ENCODE measurements around the gene MRRF. TPM values are rescaled to one million over a fixed set of nuclear protein-coding genes. Genes with fewer than 3 reads are reported as not detected.

MRRF gene, protein sequence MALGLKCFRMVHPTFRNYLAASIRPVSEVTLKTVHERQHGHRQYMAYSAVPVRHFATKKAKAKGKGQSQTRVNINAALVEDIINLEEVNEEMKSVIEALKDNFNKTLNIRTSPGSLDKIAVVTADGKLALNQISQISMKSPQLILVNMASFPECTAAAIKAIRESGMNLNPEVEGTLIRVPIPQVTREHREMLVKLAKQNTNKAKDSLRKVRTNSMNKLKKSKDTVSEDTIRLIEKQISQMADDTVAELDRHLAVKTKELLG
- 10 to 100 TPM; 27.0 to 29.2 TPM for total RNA-seq

DNA sequence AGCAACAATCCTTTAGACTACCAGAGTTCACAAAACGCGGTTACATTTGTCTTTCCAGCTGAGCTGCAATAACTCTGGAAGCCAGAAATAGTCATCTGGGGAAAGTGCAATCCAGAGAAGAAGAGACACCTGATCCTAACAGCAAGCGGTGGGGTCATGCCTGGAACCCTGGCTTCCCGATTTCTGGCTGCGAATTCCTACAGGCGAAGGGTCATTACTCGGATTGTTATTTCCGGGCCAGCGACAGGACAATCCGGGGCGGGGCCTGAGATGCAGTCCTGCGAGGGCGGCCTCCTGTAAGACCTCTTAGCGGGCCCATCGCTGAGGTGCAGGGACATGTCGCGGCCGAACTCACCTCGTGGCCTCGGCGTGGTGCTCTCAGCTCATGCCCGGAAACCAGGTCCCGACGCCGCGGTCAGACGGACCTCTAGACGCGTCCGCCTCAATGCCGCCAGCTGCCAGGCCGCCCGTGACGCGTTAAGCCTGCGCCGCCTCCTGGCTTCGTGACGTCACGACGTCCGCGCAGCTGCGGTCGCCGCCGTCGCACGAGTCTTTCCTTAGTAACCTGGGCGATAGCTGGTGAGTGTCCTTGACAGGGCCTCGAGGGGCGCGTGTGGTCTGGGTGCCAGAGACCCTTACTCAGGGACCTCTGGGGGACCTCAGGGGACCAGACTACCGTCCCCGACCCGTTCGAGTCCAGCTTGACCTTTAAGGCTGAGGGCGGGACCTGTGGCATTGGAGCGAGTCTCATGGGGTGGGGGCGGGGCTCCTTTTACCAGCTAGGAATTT is at the start of gene MRRF, which contains the start of gene RBM18:
MRRF (plus strand) TSS at position 523 of the 789 bp plus-strand sequence. CDS start 6,010 bp downstream, outside the sequence.
RBM18 (minus strand) TSS at position 481 of the 789 bp plus-strand sequence. CDS start 3,348 bp downstream, outside the sequence.
- CTCF ChIA-PET, result interaction anchor here (0.9 to 4.4 kb wide), 7 partner anchors 13 to 165 kb away, joined by 3 to 21 read pairs (median 4); no protein-coding TSS in a partner anchor
- Mint-ChIP-seq H3K9me3 (no peaks in the 10 kb centered on the region), H3K36me3 (ENCODE audit: low read depth) (peaks cover 19% of the 10 kb centered on the region), H3K27me3 (no peaks in the 10 kb centered on the region), H3K4me3 (peak within 1 kb of the TSS; percentile 94), H3K4me1 (peaks cover 42% of the 10 kb centered on the region), H3K27ac (peak within 1 kb of the TSS; percentile 97)
- peak; percentile 94 for DNase-seq
- POLR2A ChIA-PET, result interaction anchor here (0.6 to 3.7 kb wide), 22 partner anchors 9 to 991 kb away, joined by 3 to 16 read pairs (median 4); partner anchors contain the start of genes MORN5, NDUFA8, PDCL and RC3H2

DNA sequence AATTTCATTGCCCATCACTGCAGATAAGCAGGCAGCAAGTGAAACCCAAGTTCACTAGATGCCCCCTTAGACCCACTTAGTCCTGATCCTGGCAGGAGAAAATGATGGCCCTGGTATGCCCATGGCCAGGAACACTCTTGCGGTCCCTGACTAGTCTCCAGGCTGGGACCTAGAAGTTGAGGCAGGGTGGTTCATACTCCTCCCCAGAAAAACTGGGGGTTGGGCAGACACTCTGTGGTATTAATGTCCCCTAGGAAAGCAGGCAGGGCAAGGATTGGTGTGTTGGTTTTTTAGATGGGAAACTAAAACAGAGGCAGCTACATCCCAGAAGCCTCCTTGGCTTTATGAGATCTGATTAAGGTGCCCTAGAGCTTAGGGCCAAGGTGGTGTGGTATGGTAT is 49.0 kb upstream of the MRRF start:
- Mint-ChIP-seq H3K27me3 (peaks cover 88% of the 10 kb centered on the region), H3K27ac (no peak overlapping the region), H3K4me3 (no peak overlapping the region), H3K36me3 (ENCODE audit: low read depth) (no peaks in the 10 kb centered on the region), H3K4me1 (peaks cover 33% of the 10 kb centered on the region), H3K9me3 (no peaks in the 10 kb centered on the region)
- POLR2A ChIA-PET, result no interaction called here
- CTCF ChIA-PET, result no interaction called here
- no peak for DNase-seq

GRCh38 chr9:122216138-122216797 is 48.4 kb upstream of the MRRF start:
- H3K4me1 Mint-ChIP-seq, result peaks cover 33% of the 10 kb centered on the region
- no peaks in the 10 kb centered on the region for H3K9me3 Mint-ChIP-seq
- H3K27me3 Mint-ChIP-seq, result peaks cover 88% of the 10 kb centered on the region
- CTCF ChIA-PET, result interaction anchor here (0.8 kb wide), 1 partner anchor 93 kb away, joined by 3 read pairs; no protein-coding TSS in a partner anchor
- POLR2A ChIA-PET, result no interaction called here
- H3K4me3 Mint-ChIP-seq, result no peak overlapping the region
- no peak for DNase-seq
- no peaks in the 10 kb centered on the region for H3K36me3 Mint-ChIP-seq (ENCODE audit: low read depth)
- no peak overlapping the region for H3K27ac Mint-ChIP-seq

- Mint-ChIP-seq H3K27me3 (peaks cover 88% of the 10 kb centered on the region), H3K4me3 (no peak overlapping the region), H3K36me3 (ENCODE audit: low read depth) (no peaks in the 10 kb centered on the region), H3K9me3 (no peaks in the 10 kb centered on the region), H3K4me1 (peaks cover 33% of the 10 kb centered on the region), H3K27ac (no peak overlapping the region)
- CTCF ChIA-PET, result interaction anchor here (0.8 kb wide), 1 partner anchor 94 kb away, joined by 3 read pairs; no protein-coding TSS in a partner anchor
- no peak for DNase-seq
- POLR2A ChIA-PET, result no interaction called here
Observed at GRCh38 chr9:122216798-122217418, 47.8 kb upstream of the MRRF start.

GRCh38 chr9:122217640-122218039 is 47.0 kb upstream of the MRRF start:
- Mint-ChIP-seq H3K9me3 (no peaks in the 10 kb centered on the region), H3K4me1 (peaks cover 33% of the 10 kb centered on the region), H3K27me3 (peaks cover 88% of the 10 kb centered on the region), H3K4me3 (no peak overlapping the region), H3K27ac (no peak overlapping the region), H3K36me3 (ENCODE audit: low read depth) (no peaks in the 10 kb centered on the region)
- POLR2A ChIA-PET, result no interaction called here
- CTCF ChIA-PET, result no interaction called here
- no peak for DNase-seq

- POLR2A ChIA-PET, result no interaction called here
- Mint-ChIP-seq H3K36me3 (ENCODE audit: low read depth) (no peaks in the 10 kb centered on the region), H3K4me1 (peaks cover 30% of the 10 kb centered on the region), H3K27ac (no peak overlapping the region), H3K4me3 (no peak overlapping the region), H3K27me3 (peaks cover 88% of the 10 kb centered on the region), H3K9me3 (no peaks in the 10 kb centered on the region)
- no peak for DNase-seq
- CTCF ChIA-PET, result no interaction called here
Observed at GRCh38 chr9:122218071-122218934, 46.4 kb upstream of the MRRF start.

DNA sequence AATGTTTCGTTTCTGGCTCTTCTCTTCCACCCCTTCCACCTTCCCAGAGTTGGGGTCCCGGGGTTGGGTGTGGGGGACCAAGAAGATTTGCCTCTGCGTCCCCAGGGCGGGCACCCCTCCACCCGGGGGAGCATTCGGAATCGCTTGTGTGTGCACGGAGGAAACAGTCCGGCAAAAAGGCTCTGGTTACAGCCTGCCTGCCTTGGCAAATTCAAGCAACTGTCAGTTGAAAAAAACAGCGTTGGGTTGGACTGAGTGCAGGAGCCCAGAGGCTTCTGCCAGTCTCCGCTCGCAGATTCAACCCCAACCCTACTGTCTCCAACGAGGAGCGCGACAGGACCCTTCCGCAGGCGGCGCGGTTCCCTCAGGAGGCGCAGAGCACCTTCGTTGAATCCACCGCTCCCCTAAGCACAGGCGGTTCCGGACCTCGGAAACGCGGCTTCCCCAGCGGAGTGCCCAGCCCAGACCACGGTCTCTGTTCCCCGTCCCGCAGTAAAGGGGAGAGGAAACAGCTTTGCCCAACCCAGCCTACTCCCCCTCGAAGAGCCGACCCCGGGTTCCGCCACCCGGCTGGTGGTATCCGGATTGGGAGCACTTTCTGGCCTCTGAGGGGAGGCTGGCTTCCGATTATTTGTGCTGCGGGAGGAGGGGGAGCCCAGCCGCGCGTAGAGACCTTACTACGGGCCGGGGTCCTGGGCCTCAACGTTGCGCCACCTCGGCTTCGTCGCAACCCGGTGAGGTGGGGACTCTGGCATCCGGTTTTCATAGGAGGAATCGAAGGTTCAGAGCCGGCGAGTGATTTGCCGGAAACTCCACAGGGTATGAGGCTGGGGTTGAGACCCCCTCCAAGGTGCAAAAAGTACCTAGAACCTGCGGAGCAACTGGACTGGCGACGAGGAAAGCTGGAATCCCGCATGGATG is 45.5 kb upstream of the MRRF start:
- POLR2A ChIA-PET, result no interaction called here
- H3K4me3 Mint-ChIP-seq, result peak overlapping the region; percentile 17
- H3K27me3 Mint-ChIP-seq, result peaks cover 89% of the 10 kb centered on the region
- H3K9me3 Mint-ChIP-seq, result no peaks in the 10 kb centered on the region
- no peak for DNase-seq
- CTCF ChIA-PET, result interaction anchor here (1.0 kb wide), 1 partner anchor 120 kb away, joined by 3 read pairs; no protein-coding TSS in a partner anchor
- H3K27ac Mint-ChIP-seq, result no peak overlapping the region
- peaks cover 28% of the 10 kb centered on the region for H3K4me1 Mint-ChIP-seq
- no peaks in the 10 kb centered on the region for H3K36me3 Mint-ChIP-seq (ENCODE audit: low read depth)

- ChIA-PET CTCF (interaction anchor here (1.0 kb wide), 1 partner anchor 121 kb away, joined by 3 read pairs; no protein-coding TSS in a partner anchor), POLR2A (interaction anchor here (1.5 kb wide), 1 partner anchor 45 kb away, joined by 3 read pairs; the partner anchor contains the start of genes MRRF and RBM18)
- H3K27ac Mint-ChIP-seq, result no peak overlapping the region
- no peaks in the 10 kb centered on the region for H3K36me3 Mint-ChIP-seq (ENCODE audit: low read depth)
- peaks cover 88% of the 10 kb centered on the region for H3K27me3 Mint-ChIP-seq
- DNase-seq, result no peak
- H3K4me3 Mint-ChIP-seq, result no peak overlapping the region
- peaks cover 26% of the 10 kb centered on the region for H3K4me1 Mint-ChIP-seq
- no peaks in the 10 kb centered on the region for H3K9me3 Mint-ChIP-seq
Observed at GRCh38 chr9:122219856-122220672, 44.6 kb upstream of the MRRF start.

- Mint-ChIP-seq H3K27ac (no peak overlapping the region), H3K9me3 (no peaks in the 10 kb centered on the region), H3K36me3 (ENCODE audit: low read depth) (no peaks in the 10 kb centered on the region), H3K27me3 (peaks cover 84% of the 10 kb centered on the region), H3K4me1 (peaks cover 26% of the 10 kb centered on the region), H3K4me3 (no peak overlapping the region)
- CTCF ChIA-PET, result no interaction called here
- POLR2A ChIA-PET, result interaction anchor here (1.5 kb wide), 1 partner anchor 44 kb away, joined by 3 read pairs; the partner anchor contains the start of genes MRRF and RBM18
- no peak for DNase-seq
Observed at GRCh38 chr9:122220673-122221182, 44.0 kb upstream of the MRRF start.

DNA sequence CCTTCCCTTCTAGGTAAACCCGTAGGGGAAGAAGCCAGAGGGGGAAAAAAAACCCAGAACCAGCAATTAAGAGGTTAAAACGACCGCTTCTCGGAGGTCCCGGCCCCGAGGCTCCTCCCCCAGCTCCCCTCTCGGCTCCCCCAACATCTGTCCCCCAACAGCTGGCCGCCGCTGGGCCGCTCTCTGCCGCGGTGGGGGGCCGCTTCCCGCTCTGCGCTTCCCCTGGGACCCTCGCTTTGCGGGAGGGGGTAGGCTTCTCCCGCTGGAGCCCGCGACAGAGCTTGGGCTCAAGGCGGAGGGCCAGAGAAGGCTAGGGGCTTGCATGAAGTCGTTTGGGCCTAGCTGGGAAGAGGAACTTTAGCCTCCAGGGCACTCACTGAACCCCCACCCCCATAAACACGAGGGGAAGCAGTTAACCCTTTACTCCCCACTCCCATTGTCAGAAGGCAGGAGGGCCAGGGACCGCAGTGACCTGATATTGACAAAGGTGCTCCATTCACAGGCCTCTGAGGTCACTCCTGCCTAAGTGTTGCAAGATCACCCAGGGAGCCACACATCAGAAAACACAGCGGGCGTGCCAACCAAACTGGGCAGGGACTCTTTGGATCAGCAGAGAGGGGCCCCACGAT is 43.4 kb upstream of the MRRF start:
- CTCF ChIA-PET, result no interaction called here
- H3K36me3 Mint-ChIP-seq (ENCODE audit: low read depth), result no peaks in the 10 kb centered on the region
- peaks cover 26% of the 10 kb centered on the region for H3K4me1 Mint-ChIP-seq
- H3K27ac Mint-ChIP-seq, result no peak overlapping the region
- POLR2A ChIA-PET, result interaction anchor here (1.5 kb wide), 1 partner anchor 43 kb away, joined by 3 read pairs; the partner anchor contains the start of genes MRRF and RBM18
- no peak overlapping the region for H3K4me3 Mint-ChIP-seq
- H3K9me3 Mint-ChIP-seq, result no peaks in the 10 kb centered on the region
- no peak for DNase-seq
- H3K27me3 Mint-ChIP-seq, result peaks cover 83% of the 10 kb centered on the region

All from activated CD4-positive, alpha-beta memory T cell treated with anti-CD3 and anti-CD28 coated beads, Interleukin-2, amount 10 ng/mL, durations not matched to agents 7 days and 5 days (primary cell).